Activated CD4-positive, alpha-beta T cell treated with anti-CD3 and anti-CD28 coated beads, Interleukin-2, amount 10 ng/mL, durations not matched to agents 24 days and 14 days (primary cell): ENCODE data around the gene NTM. TPM values are rescaled to one million over a fixed set of nuclear protein-coding genes. Genes with fewer than 3 reads are reported as not detected.
"Not testable (repeated sequence)": the region's sequence is repeated elsewhere in the genome, so short reads cannot be mapped to it uniquely, and the experiment has no call there.

Source experiments
- DNase-seq: peaks from one replicate; pipeline ENCODE4 v3.0.0; 2022
- H3K27ac Mint-ChIP-seq: one replicate; pipeline ENCODE4 v1.8.0; 2022; ENCODE audit warnings: mild to moderate bottlenecking, mixed read lengths
- H3K27me3 Mint-ChIP-seq: one replicate; pipeline ENCODE4 v1.8.0; 2022; ENCODE audit warnings: mixed read lengths
- H3K36me3 Mint-ChIP-seq: one replicate; pipeline ENCODE4 v1.8.0; 2022; ENCODE audit warnings: low read depth, mild to moderate bottlenecking, mixed read lengths
- H3K4me1 Mint-ChIP-seq: one replicate; pipeline ENCODE4 v1.8.0; 2021; ENCODE audit warnings: mixed read lengths
- H3K4me3 Mint-ChIP-seq: one replicate; pipeline ENCODE4 v1.8.0; 2022; ENCODE audit warnings: mild to moderate bottlenecking, moderate library complexity, mixed read lengths
- H3K9me3 Mint-ChIP-seq: one replicate; pipeline ENCODE4 v1.8.0; 2021; ENCODE audit warnings: mixed read lengths
- intact Hi-C: fragments of 100-400 bp; cut with micrococcal nuclease; formaldehyde crosslinking; loops from one replicate; pipeline ENCODE4 v1.15.1; 2023
- total RNA-seq: library from RNA; stranded (reverse); gene quantifications from 2 replicates; pipeline ENCODE4 v1.2.3, GENCODE V29; 2022

The NTM gene
- total RNA-seq, 1 donor from 2014 or later, result not detected

DNA sequence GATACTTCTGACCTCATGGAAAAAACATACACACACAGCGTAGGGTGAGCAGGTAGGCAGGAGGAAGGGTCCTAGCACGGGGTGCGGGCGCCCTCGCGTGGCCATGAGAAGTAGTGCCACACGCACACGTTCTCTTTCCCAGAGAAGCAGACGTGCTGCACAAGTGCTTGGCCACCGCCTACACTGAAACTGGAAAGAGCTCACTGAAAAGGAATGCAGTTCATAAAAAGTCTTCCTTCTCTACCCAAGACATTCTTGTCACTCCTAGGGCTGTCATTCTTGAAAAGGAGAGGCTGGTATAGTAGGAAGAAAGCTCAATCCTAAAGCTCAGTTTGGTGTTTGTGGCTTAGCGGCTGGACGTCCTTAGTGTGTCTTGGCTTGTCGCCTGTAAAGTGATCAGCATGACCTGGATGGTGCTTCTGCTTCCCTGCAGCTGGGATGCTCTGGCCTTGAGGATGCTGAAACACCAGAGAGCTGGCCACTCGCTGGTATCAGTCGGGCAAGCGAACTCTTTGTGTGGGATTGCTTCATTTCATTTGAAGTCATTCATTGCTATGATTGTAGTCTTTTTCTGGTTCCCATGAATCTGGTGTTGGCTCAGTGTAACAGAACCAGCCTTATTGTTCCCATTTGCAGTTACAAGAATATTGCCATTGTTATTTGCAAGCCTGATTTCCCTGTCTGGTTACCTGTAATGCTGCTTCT, 303.8 kb downstream of the NTM start:
- intact Hi-C loops, result loop anchor here (1.0 kb wide), 1 partner anchor 751 kb away; no protein-coding TSS in a partner anchor
- Mint-ChIP-seq H3K4me1 (peaks cover 3% of the 10 kb centered on the region), H3K4me3 (no peak overlapping the region), H3K27me3 (no peaks in the 10 kb centered on the region), H3K27ac (peak overlapping the region; percentile 15), H3K9me3 (no peaks in the 10 kb centered on the region), H3K36me3 (no peaks in the 10 kb centered on the region)
- peak; percentile 86 for DNase-seq

DNA sequence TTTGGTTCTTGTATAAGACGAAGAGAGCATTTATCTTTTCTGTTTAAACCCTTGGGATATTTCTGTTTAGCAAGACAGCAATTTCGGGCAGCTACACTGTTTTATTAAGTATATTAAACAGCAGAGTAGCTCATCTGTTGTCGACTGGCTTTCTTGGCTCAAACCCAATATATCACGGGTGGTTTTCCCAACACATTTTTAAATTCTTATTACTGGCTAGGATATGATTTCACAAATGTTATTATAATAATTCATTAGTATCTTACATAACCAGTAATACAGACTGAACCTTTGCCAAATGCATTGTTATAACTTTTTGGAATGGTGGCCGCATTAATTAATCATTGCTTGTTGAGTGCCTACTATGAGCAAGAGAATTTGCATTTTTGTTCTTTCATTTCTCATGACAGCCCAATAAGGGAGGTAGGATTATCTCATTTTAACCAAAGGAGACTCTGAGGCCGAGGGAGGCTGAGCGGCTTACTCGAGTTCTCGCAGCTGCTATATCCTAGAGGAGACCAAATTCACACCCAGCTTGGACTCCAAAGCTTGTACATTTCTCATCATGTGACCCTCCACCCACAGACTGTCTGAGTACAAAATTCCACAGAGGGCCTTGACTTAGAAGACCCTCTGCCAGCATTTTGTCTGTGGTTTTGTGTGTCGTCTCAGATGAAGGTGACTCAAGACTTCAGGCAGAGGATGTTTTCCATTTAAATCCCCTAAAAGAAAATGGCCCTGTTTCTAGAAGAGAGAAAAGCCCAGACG, 304.9 kb downstream of the NTM start:
- DNase-seq, result no peak
- Mint-ChIP-seq H3K4me3 (no peak overlapping the region), H3K36me3 (no peaks in the 10 kb centered on the region), H3K27ac (no peak overlapping the region), H3K9me3 (no peaks in the 10 kb centered on the region), H3K4me1 (peaks cover 3% of the 10 kb centered on the region), H3K27me3 (no peaks in the 10 kb centered on the region)
- intact Hi-C loops, result no loop called here

GRCh38 chr11:131677828-131678470, 307.5 kb downstream of the NTM start:
- intact Hi-C loops, result no loop called here
- Mint-ChIP-seq H3K9me3 (no peaks in the 10 kb centered on the region), H3K27ac (no peak overlapping the region), H3K4me3 (no peak overlapping the region), H3K4me1 (peaks cover 3% of the 10 kb centered on the region), H3K36me3 (no peaks in the 10 kb centered on the region), H3K27me3 (no peaks in the 10 kb centered on the region)
- no peak for DNase-seq

GRCh38 chr11:131678658-131679340, 308.4 kb downstream of the NTM start:
- intact Hi-C loops, result no loop called here
- H3K9me3 Mint-ChIP-seq, result no peaks in the 10 kb centered on the region
- no peaks in the 10 kb centered on the region for H3K36me3 Mint-ChIP-seq
- no peak overlapping the region for H3K4me3 Mint-ChIP-seq
- peaks cover 1% of the 10 kb centered on the region for H3K4me1 Mint-ChIP-seq
- no peaks in the 10 kb centered on the region for H3K27me3 Mint-ChIP-seq
- DNase-seq, result no peak
- no peak overlapping the region for H3K27ac Mint-ChIP-seq

GRCh38 chr11:131680448-131680847, 310.0 kb downstream of the NTM start:
- DNase-seq, intact Hi-C loops, H3K4me1 Mint-ChIP-seq, H3K27ac Mint-ChIP-seq, H3K27me3 Mint-ChIP-seq, H3K9me3 Mint-ChIP-seq, H3K36me3 Mint-ChIP-seq, H3K4me3 Mint-ChIP-seq: not testable (repeated sequence)

GRCh38 chr11:131681920-131682319, 311.5 kb downstream of the NTM start:
- no peak for DNase-seq
- no peaks in the 10 kb centered on the region for H3K27me3 Mint-ChIP-seq
- intact Hi-C loops, result no loop called here
- no peak overlapping the region for H3K27ac Mint-ChIP-seq
- no peaks in the 10 kb centered on the region for H3K36me3 Mint-ChIP-seq
- no peaks in the 10 kb centered on the region for H3K9me3 Mint-ChIP-seq
- no peaks in the 10 kb centered on the region for H3K4me1 Mint-ChIP-seq
- H3K4me3 Mint-ChIP-seq, result no peak overlapping the region

DNA sequence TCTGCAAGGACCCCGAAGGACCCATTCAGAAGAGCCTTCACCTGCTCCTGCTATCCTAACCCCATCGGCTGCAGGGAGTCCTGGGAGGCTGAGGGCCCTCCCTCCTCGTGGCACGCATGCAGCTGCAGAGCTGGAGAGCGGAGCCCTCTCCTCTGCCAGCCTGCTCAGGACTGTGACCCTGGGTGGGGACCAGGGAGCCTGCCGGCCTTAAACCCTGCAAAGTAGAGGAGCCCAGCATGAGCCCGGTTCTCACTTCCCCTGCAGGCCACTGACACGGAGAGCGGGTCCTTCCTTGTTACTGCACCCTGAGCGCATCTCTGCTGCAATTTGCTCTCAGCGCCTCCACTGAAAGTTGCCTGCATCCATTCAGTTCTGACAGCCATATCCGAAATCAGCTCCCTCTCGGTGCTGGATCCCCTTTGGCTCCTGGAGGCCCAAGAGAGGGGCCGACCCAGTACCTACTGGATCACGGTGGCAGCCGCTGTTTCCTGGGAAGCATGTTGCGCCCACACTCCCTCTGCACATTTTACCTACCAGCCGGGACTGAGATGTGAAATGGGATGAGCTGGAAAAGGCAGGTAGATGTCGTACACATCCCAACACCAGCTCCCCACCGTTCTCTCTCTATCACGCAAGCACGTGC, 312.1 kb downstream of the NTM start:
- H3K9me3 Mint-ChIP-seq, result no peaks in the 10 kb centered on the region
- H3K27me3 Mint-ChIP-seq, result no peaks in the 10 kb centered on the region
- no peak overlapping the region for H3K4me3 Mint-ChIP-seq
- H3K27ac Mint-ChIP-seq, result no peak overlapping the region
- intact Hi-C loops, result no loop called here
- no peak for DNase-seq
- no peaks in the 10 kb centered on the region for H3K4me1 Mint-ChIP-seq
- H3K36me3 Mint-ChIP-seq, result no peaks in the 10 kb centered on the region

DNA sequence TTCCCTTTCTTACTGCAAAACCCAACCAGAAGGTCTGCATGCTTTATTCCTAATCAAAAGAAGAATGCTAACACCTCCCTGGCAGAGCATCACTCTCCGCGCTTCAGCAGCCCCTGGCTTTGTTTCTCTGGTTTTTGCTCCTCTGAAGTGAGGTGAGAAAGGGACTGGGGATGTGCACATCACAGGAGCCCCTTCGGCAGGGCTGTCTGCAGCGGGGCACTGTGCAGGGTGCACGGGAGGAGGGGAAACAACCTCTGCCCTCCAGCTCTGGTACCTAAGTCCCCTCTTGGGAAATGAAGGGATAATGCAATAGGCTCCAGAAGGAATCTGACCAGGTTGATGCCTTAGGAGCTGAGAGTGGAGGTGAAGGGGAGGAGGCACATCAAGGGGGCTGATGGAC, 312.7 kb downstream of the NTM start:
- no peak overlapping the region for H3K4me3 Mint-ChIP-seq
- intact Hi-C loops, result no loop called here
- no peak for DNase-seq
- H3K27me3 Mint-ChIP-seq, result no peaks in the 10 kb centered on the region
- H3K4me1 Mint-ChIP-seq, result no peaks in the 10 kb centered on the region
- H3K36me3 Mint-ChIP-seq, result no peaks in the 10 kb centered on the region
- H3K27ac Mint-ChIP-seq, result no peak overlapping the region
- no peaks in the 10 kb centered on the region for H3K9me3 Mint-ChIP-seq

GRCh38 chr11:131683666-131684065, 313.3 kb downstream of the NTM start:
- DNase-seq, result no peak
- intact Hi-C loops, result no loop called here
- Mint-ChIP-seq H3K4me3 (no peak overlapping the region), H3K36me3 (no peaks in the 10 kb centered on the region), H3K4me1 (no peaks in the 10 kb centered on the region), H3K27me3 (no peaks in the 10 kb centered on the region), H3K9me3 (no peaks in the 10 kb centered on the region), H3K27ac (no peak overlapping the region)

- Mint-ChIP-seq H3K9me3 (no peaks in the 10 kb centered on the region), H3K4me1 (no peaks in the 10 kb centered on the region), H3K36me3 (no peaks in the 10 kb centered on the region), H3K27ac (no peak overlapping the region), H3K27me3 (no peaks in the 10 kb centered on the region), H3K4me3 (no peak overlapping the region)
- intact Hi-C loops, result no loop called here
- DNase-seq, result no peak
Measured at GRCh38 chr11:131684111-131685060, 314.0 kb downstream of the NTM start.

GRCh38 chr11:131685206-131685605, 314.8 kb downstream of the NTM start:
- no peaks in the 10 kb centered on the region for H3K9me3 Mint-ChIP-seq
- intact Hi-C loops, result no loop called here

DNA sequence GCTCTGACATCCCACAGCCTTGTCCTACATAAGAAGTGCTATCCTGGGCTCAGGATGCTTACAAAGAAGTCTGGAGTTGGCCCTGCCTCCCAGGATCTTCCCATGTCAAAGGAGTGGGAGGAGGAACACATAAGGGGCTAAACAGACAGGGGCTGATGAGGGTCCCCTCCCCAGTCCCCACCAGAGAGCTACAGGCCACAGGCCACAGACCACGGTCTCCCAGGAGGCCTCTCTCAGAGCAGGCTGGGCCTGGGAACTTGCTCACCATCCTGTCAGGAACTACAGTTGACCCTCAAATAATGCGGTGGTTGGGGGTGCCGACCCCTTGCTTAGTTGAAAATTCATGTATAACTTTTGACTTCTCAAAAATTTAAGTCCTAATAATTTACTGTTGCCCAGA, 315.5 kb downstream of the NTM start:
- H3K4me1 Mint-ChIP-seq, result no peaks in the 10 kb centered on the region
- H3K36me3 Mint-ChIP-seq, result no peaks in the 10 kb centered on the region
- H3K4me3 Mint-ChIP-seq, result no peak overlapping the region
- no peaks in the 10 kb centered on the region for H3K27me3 Mint-ChIP-seq
- no peak for DNase-seq
- intact Hi-C loops, result no loop called here
- no peak overlapping the region for H3K27ac Mint-ChIP-seq
- no peaks in the 10 kb centered on the region for H3K9me3 Mint-ChIP-seq

More at GRCh38 chr11:131685206-131685605, 314.8 kb downstream of the NTM start:
- H3K4me1 Mint-ChIP-seq, result no peaks in the 10 kb centered on the region
- no peak overlapping the region for H3K4me3 Mint-ChIP-seq
- DNase-seq, result no peak
- H3K36me3 Mint-ChIP-seq, result no peaks in the 10 kb centered on the region
- no peaks in the 10 kb centered on the region for H3K27me3 Mint-ChIP-seq
- no peak overlapping the region for H3K27ac Mint-ChIP-seq

GRCh38 chr11:131686836-131687235, 316.4 kb downstream of the NTM start:
- Mint-ChIP-seq H3K4me3 (no peak overlapping the region), H3K27ac (no peak overlapping the region)

More at GRCh38 chr11:131686836-131687235, 316.4 kb downstream of the NTM start:
- intact Hi-C loops, result no loop called here
- Mint-ChIP-seq H3K27me3 (no peaks in the 10 kb centered on the region), H3K4me1 (no peaks in the 10 kb centered on the region), H3K36me3 (no peaks in the 10 kb centered on the region), H3K9me3 (no peaks in the 10 kb centered on the region)
- no peak for DNase-seq
